PC-3 (cell line): ENCODE data around the gene TXNIP. TPM values are rescaled to one million over a fixed set of nuclear protein-coding genes. Genes with fewer than 3 reads are reported as not detected.
A peak's percentile ranks its signal among the peaks of the same experiment; 100 is the strongest.

Experiments used
- ATAC-seq: fragments of 200-7000 bp; cut with Tn5 transposase; 2 replicates; pipeline ENCODE4 v1.9.1; 2020; ENCODE audit warnings: mild to moderate bottlenecking, moderate library complexity
- BruUV-seq: library from RNA; stranded (reverse); fragments of 400-500 nt; replicated peaks from 2 replicates; lab custom pipeline; 2021; lab: Mats Ljungman, UMichigan
- CTCF ChIA-PET: fragments of 300-600 bp; sonication (Branson Sonifier 250); formaldehyde crosslinking; loops from one replicate; lab custom pipeline; 2022; ENCODE audit warnings: antibody characterized with exemption; lab: Charles Lee
- POLR2A ChIA-PET: fragments of 300-600 bp; sonication (Branson Sonifier 250); formaldehyde crosslinking; loops from one replicate; lab custom pipeline; 2022; ENCODE audit warnings: antibody characterized with exemption; ENCODE audit not compliant: unreplicated experiment; lab: Charles Lee
- DNase-seq: peaks from one replicate; pipeline ENCODE4 v3.0.0-alpha.2; 2015
- H2AFZ ChIP-seq: fragments of 300-600 bp; sonication (generic); 2 replicates; pipeline ENCODE4 v1.6.0; 2016; ENCODE audit warnings: antibody characterized with exemption, low read length
- H3F3A ChIP-seq: fragments of 300-600 bp; sonication (generic); one replicate; pipeline ENCODE4 v1.6.0; 2017; ENCODE audit warnings: antibody characterized with exemption, low read length, control low read depth, mild to moderate bottlenecking; ENCODE audit not compliant: unreplicated experiment
- H3K27ac ChIP-seq: fragments of 300-600 bp; sonication (generic); 2 replicates; pipeline ENCODE4 v1.5.1; 2016; ENCODE audit warnings: mild to moderate bottlenecking, low read length
- H3K27me3 ChIP-seq: fragments of 300-600 bp; sonication (generic); 2 replicates; pipeline ENCODE4 v1.6.1; 2016; ENCODE audit warnings: low read length, mixed read lengths
- H3K36me3 ChIP-seq: fragments of 300-600 bp; sonication (generic); 2 replicates; pipeline ENCODE4 v1.6.1; 2016; ENCODE audit warnings: low read depth, mixed run types, low read length, mixed read lengths
- H3K4me1 ChIP-seq: fragments of 300-600 bp; sonication (generic); 2 replicates; pipeline ENCODE4 v1.5.1; 2016; ENCODE audit warnings: low read length; ENCODE audit not compliant: insufficient read depth
- H3K4me2 ChIP-seq: fragments of 300-600 bp; sonication (generic); 2 replicates; pipeline ENCODE4 v1.6.0; 2016; ENCODE audit warnings: low read length
- H3K4me3 ChIP-seq: fragments of 300-600 bp; sonication (generic); 2 replicates; pipeline ENCODE4 v1.5.1; 2016; ENCODE audit warnings: mild to moderate bottlenecking, low read length, mixed read lengths
- H3K79me2 ChIP-seq: fragments of 300-600 bp; sonication (generic); 2 replicates; pipeline ENCODE4 v1.6.1; 2017; ENCODE audit warnings: low read length, mixed read lengths
- H3K9ac ChIP-seq: fragments of 300-600 bp; sonication (generic); 2 replicates; pipeline ENCODE4 v1.6.0; 2016; ENCODE audit warnings: mild to moderate bottlenecking, low read length
- H3K9me2 ChIP-seq: fragments of 300-600 bp; sonication (generic); replicated peaks from 2 replicates; pipeline ENCODE4 v1.6.1; 2016; ENCODE audit warnings: mixed run types, low read length, mixed read lengths
- H3K9me3 ChIP-seq: fragments of 300-600 bp; sonication (generic); 2 replicates; pipeline ENCODE4 v1.6.1; 2016; ENCODE audit warnings: low read length, mixed read lengths
- H4K20me1 ChIP-seq: fragments of 300-600 bp; sonication (generic); 2 replicates; pipeline ENCODE4 v1.6.1; 2016; ENCODE audit warnings: low read length, mixed read lengths
- EZH2 ChIP-seq: fragments of 300-600 bp; sonication (generic); IDR thresholded peaks from one replicate; pipeline ENCODE4 v1.6.1; 2017; ENCODE audit warnings: antibody characterized with exemption, mild to moderate bottlenecking, low read length; ENCODE audit not compliant: unreplicated experiment
- EZH2phosphoT487 ChIP-seq: fragments of 300-600 bp; sonication (generic); IDR thresholded peaks from 2 replicates; pipeline ENCODE4 v1.6.1; 2018; ENCODE audit warnings: mild to moderate bottlenecking, antibody characterized with exemption, low read length, borderline replicate concordance
- intact Hi-C: fragments of 100-400 bp; cut with micrococcal nuclease; formaldehyde crosslinking; loops from 2 replicates; pipeline ENCODE4 v1.9.0; 2023
- total RNA-seq: library from RNA; depleted of rRNA; stranded (reverse); fragments of >200 nt; gene quantifications from 2 replicates; pipeline ENCODE4 v1.2.3, GENCODE V29; 2014
- TF ChIP-seq, protein P1 (sequence below): fragments of 300-600 bp; sonication (generic); conservative IDR thresholded peaks from 2 replicates; pipeline ENCODE4 v1.5.1; 2017; ENCODE audit warnings: antibody characterized with exemption, low read depth, mild to moderate bottlenecking, low read length

Gene TXNIP
- total RNA-seq, 1 experiment from 2014 or later: 45.3 TPM

DNA sequence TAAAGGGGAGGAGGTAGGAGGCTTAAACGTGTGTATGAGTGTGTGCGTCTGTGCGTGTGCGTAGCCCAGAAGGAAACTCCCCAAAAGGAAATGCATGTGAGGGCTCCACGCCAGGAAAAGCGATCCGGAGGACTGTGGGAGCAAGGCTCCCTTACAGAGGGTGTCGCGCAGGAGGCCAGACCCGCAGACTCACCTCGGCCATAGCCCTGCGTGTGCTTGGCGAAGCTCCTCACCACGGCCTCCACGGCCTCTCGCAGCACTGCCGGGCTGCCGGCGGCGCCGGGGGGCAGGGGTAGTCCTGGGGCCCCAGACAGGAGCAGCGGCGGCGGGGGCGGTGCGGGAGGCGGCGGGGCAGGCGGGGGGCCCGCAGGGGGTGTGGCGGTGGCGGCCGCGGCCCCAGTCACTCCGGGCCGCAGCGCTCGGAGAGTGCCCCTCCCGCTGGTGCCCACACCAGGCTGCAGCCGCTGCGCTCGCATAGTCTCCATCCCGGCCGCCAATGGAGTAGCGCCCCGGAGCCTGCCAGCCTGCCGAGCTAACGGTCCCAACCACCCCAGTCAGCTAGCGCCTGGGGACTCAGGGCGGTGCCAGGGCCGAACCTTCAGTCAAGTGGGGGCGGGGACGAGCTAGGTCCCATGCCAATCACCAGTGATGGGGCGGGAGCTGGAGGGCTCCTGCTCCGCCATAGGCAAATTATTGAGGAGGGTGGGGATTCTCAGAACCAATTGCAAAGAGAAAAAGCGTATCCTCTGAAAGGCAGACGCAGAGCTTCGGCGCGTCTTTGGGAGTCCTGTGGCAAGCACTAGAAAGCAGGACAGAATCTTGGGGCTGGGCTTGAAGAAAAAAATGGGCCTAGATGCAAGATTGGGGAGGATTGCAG, 38.7 kb downstream of the TXNIP start, which contains the start of gene LIX1L:
LIX1L (minus strand) TSS at position 575 of the 877 bp plus-strand sequence; CDS start at position 485, 90 bp downstream.
- H2AFZ ChIP-seq: peak within 1 kb of the TSS; percentile 83
- H3K36me3 ChIP-seq: no peaks in the 10 kb centered on the region
- H3K9me2 ChIP-seq: no peaks in the 10 kb centered on the region
- peaks cover 43% of the 10 kb centered on the region for H3K4me1 ChIP-seq
- no TSS peak for BruUV-seq
- peak within 1 kb of the TSS; percentile 50 for H3K9ac ChIP-seq
- intact Hi-C loops: loop anchor here (1.0 to 5.0 kb wide), 5 partner anchors 17 to 99 kb away; partner anchors contain the start of genes PEX11B, PIAS3 and RBM8A
- H3F3A ChIP-seq: no peaks in the 10 kb centered on the region
- ChIA-PET POLR2A (interaction anchor here (0.5 to 1.6 kb wide), 5 partner anchors 18 to 99 kb away, joined by 4 to 12 read pairs (median 5); partner anchors contain the start of genes PEX11B, PIAS3 and RBM8A), CTCF (interaction anchor here (0.6 to 1.8 kb wide), 8 partner anchors 20 to 181 kb away, joined by 3 to 10 read pairs (median 4); partner anchors contain the start of genes NUDT17 and RBM8A)
- H3K4me2 ChIP-seq: peak within 1 kb of the TSS; percentile 84
- peak within 1 kb of the TSS; percentile 76 for H3K4me3 ChIP-seq
- no peaks in the 10 kb centered on the region for H3K9me3 ChIP-seq
- no peaks in the 10 kb centered on the region for H3K27me3 ChIP-seq
- H4K20me1 ChIP-seq: no peaks in the 10 kb centered on the region
- peak; percentile 99 for DNase-seq
- H3K79me2 ChIP-seq: peaks cover 24% of the 10 kb centered on the region
- ATAC-seq: peak; percentile 81
- 0 out of 2 replicates have a peak within 1 kb of the TSS, but pooled peaks have one; percentile 1 for H3K27ac ChIP-seq
- TF ChIP-seq EZH2: no peak
- TF ChIP-seq, protein P1, sequence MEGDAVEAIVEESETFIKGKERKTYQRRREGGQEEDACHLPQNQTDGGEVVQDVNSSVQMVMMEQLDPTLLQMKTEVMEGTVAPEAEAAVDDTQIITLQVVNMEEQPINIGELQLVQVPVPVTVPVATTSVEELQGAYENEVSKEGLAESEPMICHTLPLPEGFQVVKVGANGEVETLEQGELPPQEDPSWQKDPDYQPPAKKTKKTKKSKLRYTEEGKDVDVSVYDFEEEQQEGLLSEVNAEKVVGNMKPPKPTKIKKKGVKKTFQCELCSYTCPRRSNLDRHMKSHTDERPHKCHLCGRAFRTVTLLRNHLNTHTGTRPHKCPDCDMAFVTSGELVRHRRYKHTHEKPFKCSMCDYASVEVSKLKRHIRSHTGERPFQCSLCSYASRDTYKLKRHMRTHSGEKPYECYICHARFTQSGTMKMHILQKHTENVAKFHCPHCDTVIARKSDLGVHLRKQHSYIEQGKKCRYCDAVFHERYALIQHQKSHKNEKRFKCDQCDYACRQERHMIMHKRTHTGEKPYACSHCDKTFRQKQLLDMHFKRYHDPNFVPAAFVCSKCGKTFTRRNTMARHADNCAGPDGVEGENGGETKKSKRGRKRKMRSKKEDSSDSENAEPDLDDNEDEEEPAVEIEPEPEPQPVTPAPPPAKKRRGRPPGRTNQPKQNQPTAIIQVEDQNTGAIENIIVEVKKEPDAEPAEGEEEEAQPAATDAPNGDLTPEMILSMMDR: no peak
- TF ChIP-seq EZH2phosphoT487: no peak

DNA sequence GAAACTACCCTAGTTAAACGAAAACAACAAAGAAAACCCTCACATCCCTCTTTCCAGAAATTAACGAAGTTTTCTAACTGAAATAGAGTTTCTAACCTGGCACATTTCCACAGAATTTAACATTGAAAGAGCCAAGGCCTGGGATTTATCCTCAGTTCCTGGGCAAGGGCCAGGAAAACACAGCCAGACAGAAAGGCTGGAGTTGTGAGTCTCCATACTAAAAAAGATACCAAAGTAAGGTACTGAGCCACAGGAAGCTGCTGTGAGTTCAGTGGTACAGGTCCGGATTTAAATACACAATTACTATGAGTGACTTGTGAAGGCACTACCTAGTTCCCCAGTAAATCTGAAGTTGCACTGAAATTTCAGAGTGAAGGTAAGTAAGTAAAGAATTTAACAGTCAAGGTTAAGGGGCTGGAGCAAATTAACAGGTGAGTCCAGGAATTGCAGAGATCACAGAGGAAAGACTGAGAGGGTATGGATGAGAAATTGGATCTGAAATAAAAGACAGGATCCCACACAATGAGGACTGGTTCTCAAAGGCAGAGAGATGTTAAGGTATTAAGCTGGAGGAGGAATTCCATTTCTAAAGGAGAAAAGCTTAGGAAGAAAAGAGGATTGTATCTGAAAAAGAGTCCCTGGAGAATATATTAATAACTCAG, 39.5 kb downstream of the TXNIP start:
- TSS peak; percentile 42 for BruUV-seq
- Histone ChIP-seq H3K4me3 (peak overlapping the region; percentile 76), H3K9me3 (no peaks in the 10 kb centered on the region), H3K27ac (0 out of 2 replicates have a peak overlapping the region, but pooled peaks have one; percentile 1), H3F3A (no peaks in the 10 kb centered on the region), H3K9ac (peak overlapping the region; percentile 50), H3K27me3 (no peaks in the 10 kb centered on the region), H3K4me2 (peak overlapping the region; percentile 84), H2AFZ (peak overlapping the region; percentile 83), H3K79me2 (peaks cover 24% of the 10 kb centered on the region), H3K36me3 (no peaks in the 10 kb centered on the region), H4K20me1 (no peaks in the 10 kb centered on the region), H3K9me2 (no peaks in the 10 kb centered on the region), H3K4me1 (peaks cover 38% of the 10 kb centered on the region)
- ChIA-PET POLR2A (interaction anchor here (0.6 to 1.6 kb wide), 2 partner anchors 30 to 38 kb away, joined by 4 to 12 read pairs; partner anchors contain the start of genes PEX11B and RBM8A), CTCF (interaction anchor here (1.8 kb wide), 1 partner anchor 65 kb away, joined by 5 read pairs; no protein-coding TSS in a partner anchor)
- TF ChIP-seq, protein P1: no peak
- TF ChIP-seq EZH2phosphoT487 (no peak), EZH2 (no peak)
- intact Hi-C loops: loop anchor here (1.0 to 5.0 kb wide), 3 partner anchors 30 to 98 kb away; partner anchors contain the start of genes PEX11B, PIAS3 and RBM8A
- no peak; the same call in 1 of the 2 replicates for ATAC-seq
- DNase-seq: no peak
